ENCODE results near the gene SHD. TPM values are rescaled to one million over a fixed set of nuclear protein-coding genes. Genes with fewer than 3 reads are reported as not detected.
"Not testable (repeated sequence)": the region's sequence is repeated elsewhere in the genome, so short reads cannot be mapped to it uniquely, and the experiment has no call there.

Gene SHD, protein sequence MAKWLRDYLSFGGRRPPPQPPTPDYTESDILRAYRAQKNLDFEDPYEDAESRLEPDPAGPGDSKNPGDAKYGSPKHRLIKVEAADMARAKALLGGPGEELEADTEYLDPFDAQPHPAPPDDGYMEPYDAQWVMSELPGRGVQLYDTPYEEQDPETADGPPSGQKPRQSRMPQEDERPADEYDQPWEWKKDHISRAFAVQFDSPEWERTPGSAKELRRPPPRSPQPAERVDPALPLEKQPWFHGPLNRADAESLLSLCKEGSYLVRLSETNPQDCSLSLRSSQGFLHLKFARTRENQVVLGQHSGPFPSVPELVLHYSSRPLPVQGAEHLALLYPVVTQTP
- 174 TPM for polyA plus RNA-seq (ENCODE audit: insufficient read length)

DNA sequence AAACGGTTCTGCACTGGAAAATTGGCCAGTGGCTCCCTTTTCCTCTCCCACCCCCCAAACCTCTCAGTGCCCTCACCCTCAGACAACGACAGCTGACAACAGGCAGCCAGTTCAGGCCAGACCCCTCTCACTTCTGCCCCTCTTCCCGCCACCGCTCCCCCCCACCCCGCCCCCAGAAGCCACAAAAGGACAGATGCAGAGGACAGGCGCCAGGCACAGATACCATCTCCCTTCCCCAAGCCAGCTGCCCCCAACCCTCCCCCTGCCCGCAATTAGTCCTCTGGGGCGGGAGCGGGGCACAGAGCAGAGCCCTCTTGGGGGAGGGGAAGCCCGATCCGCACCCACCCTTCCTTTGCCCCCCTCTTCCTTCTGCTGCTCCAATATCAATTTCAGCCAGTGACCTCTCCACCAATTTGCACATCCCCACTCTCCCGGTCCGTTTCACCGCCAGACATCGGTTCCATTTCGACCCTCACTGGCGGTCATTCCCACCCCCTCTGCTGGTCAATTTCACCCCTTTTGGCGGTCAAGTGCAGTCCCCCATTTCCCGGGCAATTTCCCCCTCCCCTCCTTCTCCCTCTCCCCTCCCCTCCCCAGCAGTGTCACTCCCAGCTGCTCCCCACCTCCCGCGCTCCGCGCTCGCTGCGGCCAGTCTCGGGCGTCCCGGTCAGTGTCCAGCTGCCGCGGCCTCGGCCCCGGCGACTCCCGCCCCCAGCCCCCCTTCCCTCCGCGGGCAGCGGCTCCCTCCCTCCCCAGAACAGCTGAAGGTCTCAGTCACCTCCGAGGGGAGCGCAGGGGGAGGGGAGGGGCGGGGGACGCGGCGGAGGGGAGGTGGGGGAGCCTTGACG, at the start of gene SHD:
SHD (plus strand) TSS at position 848 of the 848 bp plus-strand sequence. CDS start 798 bp downstream, outside the sequence.
- DNase-seq = peak; percentile 54

DNA sequence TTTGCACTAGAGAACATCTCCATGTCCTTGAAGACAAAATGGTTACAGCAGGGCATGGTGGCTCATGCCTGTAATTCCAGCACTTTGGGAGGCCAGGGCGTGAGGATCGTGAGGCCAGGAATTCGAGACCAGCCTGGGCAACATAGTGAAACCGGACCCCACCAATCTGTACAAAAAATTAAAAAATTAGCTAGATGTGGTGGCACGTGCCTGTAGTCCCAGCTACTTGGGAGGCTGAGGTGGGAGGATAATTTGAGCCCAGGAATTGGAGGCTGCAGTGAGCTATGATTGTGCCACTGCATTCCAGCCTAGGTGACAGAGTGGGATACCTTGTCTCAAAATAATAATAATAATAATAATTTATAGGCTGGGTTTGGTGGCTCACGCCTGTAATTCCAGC, 48.8 kb upstream of the SHD start:
- not testable (repeated sequence) for DNase-seq

DNA sequence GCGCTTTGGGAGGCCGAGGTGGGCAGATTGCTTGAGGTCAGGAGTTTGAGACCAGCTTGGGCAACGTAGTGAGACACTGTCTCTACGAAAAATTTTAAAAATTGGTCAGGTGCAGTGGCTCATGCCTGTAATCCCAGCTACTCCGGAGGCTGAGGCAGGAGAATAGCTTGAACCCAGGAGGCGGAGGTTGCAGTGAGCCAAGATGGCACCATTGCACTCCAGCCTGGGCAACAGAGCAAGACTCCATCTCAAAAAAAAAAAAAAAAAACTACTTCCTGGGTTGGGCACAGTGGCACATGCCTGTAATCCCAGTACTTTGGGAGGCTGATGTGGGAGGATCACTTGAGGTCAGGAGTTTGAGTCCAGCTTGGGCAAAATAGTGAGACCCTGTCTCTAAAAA, 47.5 kb upstream of the SHD start:
- not testable (repeated sequence) for DNase-seq

DNA sequence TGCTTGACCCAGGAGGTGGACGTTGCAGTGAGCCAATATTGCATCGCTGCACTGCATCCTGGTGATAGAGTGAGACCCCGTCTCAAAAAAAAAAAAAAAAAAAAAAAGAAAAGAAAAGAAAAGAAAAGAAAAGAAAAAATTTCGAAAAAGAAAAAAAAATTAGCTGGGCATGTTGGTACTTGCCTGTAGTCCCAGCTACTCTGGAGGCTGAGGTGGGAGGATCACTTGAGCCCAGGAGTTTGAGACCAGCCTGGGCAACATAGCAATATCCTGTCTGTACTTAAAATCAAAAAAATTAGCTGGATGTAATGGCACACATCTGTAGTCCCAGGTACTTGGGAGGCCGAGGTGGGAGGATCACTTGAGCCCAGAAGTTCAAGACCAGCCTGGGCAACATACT, 46.9 kb upstream of the SHD start:
- not testable (repeated sequence) for DNase-seq

DNA sequence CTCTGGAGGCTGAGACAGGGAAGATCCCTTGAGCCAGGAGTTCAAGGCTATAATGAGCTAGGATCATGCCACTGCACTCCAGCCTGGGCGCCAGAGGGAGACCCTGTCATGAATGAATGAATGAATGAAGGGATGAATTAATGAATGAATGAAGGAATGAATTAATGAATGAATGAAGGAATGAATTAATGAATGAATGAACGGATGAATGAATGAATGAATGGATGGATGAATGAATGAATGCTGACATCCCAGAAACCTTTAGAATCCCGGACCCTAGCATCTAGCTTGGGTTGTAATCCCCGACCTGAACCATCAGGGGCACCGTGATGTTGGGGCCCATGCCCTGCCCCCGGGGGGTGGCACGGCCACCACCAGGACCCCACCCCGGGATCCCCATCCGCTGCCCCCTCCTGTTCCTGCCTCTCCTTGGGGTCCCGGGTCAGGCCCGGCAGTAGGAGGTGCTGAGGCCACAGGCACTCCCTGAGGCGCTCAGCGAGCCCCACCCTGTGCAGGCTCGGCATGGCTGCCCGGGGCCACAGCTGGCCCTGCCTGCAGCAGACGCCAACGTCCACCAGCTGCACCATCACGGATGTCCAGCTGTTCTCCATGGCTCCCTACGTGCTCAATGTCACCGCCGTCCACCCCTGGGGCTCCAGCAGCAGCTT, 46.3 kb upstream of the SHD start:
- no peak for DNase-seq

DNA sequence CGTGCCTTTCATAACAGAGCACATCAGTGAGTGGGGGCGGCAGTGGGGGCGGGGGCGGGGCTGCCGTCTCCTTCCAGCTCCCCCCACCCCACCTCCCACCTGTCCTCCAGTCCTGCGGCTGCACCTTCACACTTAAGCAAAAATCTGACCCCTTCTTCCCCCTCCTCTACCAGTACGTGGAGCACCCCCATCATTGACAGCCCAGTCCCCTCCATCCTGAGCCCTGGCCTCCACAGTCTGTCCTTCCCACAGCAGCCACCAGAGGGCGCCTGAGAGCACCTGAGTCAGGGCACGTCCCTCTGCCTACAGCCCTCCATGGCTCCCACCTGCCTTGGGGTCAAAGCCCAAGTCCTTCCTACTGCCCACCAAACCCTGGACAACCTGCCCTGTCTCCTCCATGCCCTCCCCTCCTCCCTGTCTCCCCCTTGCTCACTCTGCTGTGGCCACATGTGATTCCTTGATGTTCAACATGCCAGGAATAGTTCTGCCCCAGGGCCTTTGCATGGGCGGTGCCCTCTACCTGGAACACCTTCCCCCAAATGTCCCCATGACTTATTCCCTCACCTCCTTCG, 45.7 kb upstream of the SHD start:
- peak; percentile 18 for DNase-seq

DNA sequence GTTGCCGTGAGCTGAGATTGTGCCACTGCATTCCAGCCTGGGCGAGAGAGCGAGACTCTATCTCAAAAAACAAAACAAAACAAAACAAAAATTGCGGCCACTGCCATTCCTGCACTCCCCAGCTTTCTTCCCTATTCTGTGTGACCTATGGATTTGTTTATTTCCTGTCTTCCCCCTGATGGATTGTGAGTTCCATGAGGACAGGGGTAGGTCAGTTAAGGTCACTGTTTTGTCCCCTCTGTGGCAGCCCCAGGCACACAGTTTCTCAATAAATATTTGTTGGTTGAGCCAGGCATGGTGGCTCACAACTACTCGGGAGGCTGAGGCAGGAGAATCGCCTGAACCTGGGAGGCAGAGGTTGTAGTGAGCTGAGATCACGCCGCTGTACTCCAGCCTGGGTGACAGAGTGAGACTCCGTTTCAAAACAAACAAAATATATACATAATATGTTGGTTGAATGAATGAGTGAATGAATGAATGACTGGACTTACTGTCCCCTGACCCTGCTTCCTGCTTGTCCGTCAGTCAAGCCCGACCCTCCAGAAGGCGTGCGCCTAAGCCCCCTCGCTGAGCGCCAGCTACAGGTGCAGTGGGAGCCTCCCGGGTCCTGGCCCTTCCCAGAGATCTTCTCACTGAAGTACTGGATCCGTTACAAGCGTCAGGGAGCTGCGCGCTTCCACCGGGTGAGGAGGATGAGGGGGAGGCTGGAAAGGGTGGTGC, 44.8 kb upstream of the SHD start:
- DNase-seq = no peak

DNA sequence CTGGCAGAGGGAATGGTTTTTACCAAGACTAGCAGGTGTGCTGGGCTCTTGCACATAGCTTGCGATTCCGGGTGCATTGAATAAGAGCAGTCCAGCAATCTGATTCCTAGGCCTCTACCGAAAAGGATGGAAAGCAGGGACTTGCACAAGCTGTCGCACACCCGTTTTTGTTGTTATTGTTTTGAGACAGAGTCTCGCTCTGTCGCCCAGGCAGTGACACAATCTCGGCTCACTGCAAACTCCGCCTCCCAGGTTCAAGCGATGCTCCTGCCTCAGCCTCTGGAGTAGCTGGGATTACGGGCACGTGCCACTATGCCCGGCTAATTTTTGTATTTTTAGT, 44.2 kb upstream of the SHD start:
- DNase-seq = no peak

DNA sequence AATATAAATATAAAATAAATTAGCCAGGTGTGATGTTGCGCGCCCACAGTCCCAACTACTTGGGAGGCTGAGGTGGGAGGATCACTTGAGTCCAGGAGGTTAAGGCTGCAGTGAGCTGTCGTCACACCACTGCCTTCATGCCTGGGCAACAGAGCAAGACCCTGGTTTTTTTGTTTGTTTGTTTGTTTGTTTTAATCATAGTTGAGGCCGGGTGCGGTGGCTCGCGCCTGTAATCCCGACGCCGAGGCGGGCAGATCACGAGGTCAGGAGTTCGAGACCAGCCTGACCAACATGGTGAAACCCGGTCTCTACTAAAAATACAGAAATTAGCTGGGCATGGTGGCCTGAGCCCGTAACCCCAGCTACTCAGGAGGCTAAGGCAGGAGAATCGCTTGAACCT, 41.6 kb upstream of the SHD start:
- not testable (repeated sequence) for DNase-seq

DNA sequence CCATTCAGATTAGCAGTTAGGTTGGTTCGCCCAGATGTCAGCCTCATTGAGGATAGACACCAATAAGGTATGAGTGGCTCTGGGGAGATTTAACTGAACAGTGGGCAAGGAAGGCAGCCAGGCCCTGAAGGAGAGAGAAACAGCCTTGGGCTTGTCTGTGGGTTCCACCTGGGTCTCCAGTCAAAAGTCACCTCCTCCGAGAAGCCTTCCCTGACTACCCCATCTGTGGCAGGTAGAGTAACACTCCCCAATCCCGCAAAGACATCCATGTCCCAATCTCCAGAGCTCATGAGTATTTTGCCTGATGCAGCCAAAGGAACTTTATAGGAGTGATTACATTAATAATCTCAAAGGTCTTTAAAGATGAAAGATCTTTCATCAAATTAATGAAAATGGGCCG, 40.2 kb upstream of the SHD start:
- DNase-seq = no peak

DNA sequence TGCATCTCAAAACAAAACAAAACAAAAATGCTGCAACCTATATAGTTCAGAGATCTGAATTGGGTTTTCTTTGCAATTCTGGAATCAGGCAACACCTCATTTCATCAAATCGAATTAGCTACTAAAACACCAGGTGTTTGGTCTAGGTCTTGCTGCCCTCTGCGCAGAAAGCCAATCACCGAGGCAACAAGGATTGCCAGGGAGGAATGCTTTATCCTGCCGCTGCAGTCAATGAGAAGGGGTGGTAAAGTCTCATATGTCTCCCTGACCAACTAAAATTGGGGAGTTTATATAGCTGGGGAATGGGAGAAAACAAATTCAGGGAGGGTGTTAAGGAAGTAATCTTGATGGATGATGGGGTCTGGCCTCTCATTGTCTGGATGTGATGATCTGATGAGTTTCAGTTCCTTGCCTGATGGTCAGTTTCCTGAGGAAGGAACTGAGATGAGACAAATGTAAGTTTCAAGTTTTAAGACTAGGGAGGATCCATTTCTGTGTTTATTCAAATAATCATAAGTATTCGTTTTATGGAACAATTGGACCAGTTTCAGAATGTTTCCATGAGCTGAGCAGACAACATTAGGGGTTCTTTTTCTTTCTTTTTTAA, 37.1 kb upstream of the SHD start:
- DNase-seq = no peak

DNA sequence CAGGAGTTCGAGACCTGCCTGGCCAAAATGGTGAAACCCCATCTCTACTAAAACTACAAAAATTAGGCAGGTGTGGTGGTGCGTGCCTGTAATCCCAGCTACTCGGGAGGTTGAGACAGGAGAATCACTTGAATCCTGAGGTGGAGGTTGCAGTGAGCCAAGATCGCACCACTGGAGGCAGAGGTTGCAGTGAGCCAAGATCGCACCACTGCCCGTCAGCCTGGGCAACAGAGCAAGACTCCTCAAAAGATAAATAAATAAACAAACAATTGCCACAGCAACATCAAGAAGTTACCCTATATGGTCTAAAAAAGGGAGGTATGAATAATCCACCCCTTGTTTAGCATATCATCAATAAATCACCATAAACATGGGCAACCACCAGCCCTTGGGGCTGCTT, 33.1 kb upstream of the SHD start:
- DNase-seq = not testable (repeated sequence)

DNA sequence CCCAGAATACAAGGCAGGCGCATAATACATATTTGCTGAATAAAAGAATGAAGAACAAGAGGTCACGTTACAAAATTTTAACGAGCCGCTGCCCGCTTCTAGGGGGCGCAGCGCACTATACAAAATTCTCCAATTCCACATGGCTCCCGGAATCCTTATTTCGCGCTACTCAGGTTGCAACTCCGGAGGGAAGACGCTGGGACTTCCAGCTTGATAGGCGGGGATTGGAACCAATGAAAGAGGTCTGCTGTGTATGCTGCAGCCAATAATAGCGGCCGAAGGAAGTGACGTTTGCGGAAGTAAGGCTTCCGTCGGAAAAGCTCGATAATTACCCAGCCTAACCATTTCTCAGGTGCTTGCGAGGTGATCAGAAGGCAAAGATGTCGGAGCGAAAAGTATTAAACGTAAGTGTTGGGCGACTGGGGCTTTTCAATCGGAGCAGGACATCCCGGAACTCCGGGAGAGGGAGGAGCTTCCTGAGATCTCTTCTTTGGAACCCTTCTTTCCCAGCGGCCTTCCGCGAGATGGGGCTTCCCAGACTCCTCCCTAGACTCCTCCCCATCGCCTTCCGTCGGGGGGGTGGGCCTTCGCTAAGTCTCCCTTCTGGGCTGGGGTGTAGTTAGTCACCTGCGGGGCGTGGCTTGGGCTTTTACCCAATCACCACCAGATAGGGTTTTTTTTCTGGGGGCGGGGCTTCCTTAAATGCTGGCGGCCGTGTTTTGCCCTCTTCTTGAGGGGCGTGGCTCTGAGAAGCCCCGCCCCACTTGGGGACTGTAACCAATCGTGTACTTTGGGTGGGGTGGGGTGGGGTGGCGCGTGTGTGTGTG, 32.1 kb upstream of the SHD start, which contains the start of gene YJU2:
YJU2 (plus strand) TSS at position 314 of the 827 bp plus-strand sequence; CDS start at position 381, 67 bp downstream.
- peak; percentile 98 for DNase-seq

DNA sequence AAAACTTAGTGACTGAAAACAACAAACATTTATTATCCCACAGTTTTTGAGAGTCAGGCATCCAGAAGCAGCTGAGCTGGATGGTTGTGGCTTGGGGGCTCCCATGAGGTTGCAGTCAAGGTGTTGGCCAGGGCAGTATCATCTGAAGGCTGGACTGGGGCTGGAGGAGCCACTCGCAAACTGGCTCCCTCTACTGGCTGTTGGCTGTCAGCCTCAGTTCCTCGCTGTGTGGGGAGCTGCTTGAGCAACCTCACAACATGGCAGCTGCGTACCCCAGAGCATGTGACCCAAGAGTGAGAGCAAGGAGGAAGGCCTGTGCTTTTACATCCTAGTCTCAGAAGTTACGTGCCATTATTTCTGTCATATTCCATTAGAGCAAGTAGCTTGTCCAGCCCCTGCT, 22.5 kb upstream of the SHD start:
- DNase-seq = no peak

DNA sequence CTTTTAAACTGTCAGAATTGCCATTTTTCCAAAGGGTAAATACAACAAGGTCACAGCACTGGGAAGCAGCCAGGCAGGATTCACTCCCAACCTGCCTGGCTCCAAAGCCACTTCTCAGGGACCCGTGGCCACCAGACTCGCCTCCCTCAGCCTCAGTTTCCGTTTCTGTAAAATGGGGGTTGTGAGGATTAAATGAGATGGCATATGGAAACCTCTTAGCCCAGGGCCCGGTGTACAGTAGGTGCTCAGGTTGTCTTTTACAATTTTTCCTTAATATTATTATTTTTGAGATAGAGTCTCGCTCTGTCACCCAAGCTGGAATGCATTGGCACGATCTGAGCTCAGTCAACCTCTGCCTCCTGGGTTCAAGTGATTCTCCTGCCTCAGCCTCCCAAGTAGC, 22.0 kb upstream of the SHD start:
- no peak for DNase-seq

DNA sequence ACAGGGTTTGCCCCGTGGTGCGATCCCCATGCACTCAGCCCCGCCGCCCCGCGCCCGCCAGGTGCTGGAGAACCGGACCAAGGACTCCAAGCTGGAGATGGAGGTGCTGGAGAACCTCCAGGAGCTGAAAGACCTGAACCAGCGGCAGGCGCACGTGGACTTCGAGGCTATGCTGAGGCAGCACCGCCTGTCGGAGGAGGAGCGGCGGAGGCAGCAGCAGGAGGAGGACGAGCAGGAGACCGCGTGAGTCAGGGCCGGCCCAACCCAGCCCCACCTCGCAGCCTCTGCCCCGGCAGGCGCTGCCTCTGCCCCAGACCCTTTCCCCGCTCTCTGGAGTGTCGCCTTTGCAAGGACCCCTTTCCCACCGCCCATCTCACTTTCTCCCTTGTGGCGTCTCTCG, 20.9 kb upstream of the SHD start:
- no peak for DNase-seq

DNA sequence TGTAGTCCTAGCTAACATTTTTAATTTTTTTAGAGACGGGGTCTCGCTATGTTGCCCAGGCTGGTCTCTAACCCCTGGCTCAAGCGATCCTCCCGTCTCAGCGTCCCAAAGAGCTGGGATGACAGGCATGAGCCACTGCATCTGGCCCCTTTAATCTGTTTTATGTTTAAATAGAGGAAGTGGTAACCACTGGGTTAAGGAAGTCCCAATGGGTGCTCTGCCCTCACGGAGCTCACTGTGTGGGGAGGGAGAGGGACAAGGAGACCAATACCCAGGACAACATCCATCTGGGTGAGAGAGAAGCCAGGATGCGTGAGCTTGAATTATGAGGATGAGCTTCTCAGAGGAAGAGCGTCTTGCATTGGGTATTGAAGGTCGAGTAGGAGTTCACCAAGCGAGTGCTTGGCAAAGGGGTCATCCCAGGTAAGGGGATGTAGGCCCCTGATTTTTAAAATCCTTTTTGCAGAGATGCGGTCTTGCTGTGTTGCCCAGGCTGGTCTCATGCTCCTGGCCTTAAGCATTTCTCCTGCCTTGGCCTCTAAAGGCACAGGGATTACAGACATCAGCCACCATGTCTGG, 18.4 kb upstream of the SHD start:
- DNase-seq = no peak

DNA sequence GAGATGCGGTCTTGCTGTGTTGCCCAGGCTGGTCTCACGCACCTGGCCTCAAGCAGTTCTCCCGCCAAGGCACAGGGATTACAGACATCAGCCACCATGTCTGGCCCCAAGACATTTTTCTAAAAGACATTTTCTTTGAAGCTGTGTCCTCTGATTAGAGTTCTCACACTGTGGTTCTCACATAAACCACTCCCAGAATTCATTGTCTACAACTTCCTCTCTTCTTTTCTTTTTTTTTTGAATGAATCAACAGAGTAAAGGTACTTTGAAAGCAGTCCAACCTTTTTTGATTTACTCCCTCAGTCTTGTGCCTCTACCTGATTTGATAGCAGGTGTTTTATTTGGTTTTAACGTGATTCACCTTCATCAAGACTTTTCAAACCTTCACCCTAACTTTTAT, 14.3 kb upstream of the SHD start:
- DNase-seq = no peak

DNA sequence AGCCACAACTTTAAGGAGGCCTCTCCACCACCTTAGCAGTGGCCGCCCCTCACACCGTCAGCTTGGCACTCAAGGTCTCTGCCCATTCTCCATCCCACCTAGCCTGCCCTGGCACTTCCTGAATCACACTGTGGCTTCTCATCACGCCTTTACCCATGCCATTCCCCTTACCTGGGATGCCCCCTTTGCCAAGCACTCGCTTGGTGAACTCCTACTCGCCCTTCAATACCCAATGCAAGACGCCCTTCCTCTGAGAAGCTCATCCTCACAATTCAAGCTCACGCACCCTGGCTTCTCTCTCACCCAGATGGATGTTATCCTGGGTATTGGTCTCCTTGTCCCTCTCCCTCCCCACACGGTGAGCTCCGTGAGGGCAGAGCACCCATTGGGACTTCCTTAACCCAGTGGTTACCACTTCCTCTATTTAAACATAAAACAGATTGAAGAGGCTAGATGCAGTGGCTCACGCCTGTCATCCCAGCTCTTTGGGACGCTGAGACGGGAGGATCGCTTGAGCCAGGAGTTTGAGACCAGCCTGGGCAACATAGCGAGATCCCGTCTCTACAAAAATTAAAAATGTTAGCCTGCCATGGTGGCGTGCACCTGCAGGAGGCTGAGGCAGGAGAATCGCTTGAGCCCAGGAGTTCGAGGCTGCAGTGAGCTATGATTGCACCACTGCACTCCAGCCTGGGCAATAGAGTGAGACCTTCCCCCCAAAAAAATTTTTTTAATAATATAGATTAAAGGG, 12.6 kb upstream of the SHD start:
- DNase-seq = no peak

Data from hindlimb muscle (tissue), 1 donor.